B cell (primary cell): ENCODE data around the gene MFAP2. TPM values are rescaled to one million over a fixed set of nuclear protein-coding genes. Genes with fewer than 3 reads are reported as not detected.

Experiments
- ATAC-seq: fragments of 200-7000 bp; cut with Tn5 transposase; one replicate; pipeline ENCODE4 v1.10.0; 2021; ENCODE audit warnings: low read depth, mild to moderate bottlenecking, moderate number of reproducible peaks, moderate library complexity
- CTCF ChIA-PET: fragments of 350-600 bp; sonication (Branson Sonifier 250); formaldehyde crosslinking; loops from one replicate; lab custom pipeline; 2021; ENCODE audit warnings: antibody characterized with exemption, inconsistent platforms; lab: Charles Lee
- POLR2A ChIA-PET: fragments of 350-600 bp; sonication (Branson Sonifier 250); formaldehyde crosslinking; loops from one replicate; lab custom pipeline; 2021; ENCODE audit warnings: antibody characterized with exemption; lab: Charles Lee
- DNase-seq: peaks from one replicate; pipeline ENCODE4 v3.0.0; 2013
- H2AFZ ChIP-seq: 2 replicates; pipeline ENCODE4 v1.6.1; 2012; ENCODE audit warnings: mild to moderate bottlenecking, low read depth, low read length; ENCODE audit not compliant: insufficient read depth, poor library complexity, severe bottlenecking
- H3K27ac ChIP-seq, 2 donors: 1 replicate in 1 of 2; 2 replicates in 1 of 2; pipeline ENCODE4 v1.5.1; 2012 to 2013; ENCODE audit warnings: low read length in 2 of 2, mild to moderate bottlenecking in 2 of 2, moderate library complexity in 1 of 2
- H3K27me3 ChIP-seq, 4 experiments: fragments of 200-600 bp in 1 of 4; sonication (generic) in 1 of 4; replicated peaks in 1 of 4; 1 replicate in 2 of 4; 2 replicates in 2 of 4; pipeline versions ENCODE4 v1.6.1 to v1.7.0; 2013 to 2016; ENCODE audit warnings: low read length in 3 of 4, mild to moderate bottlenecking in 2 of 4, mixed read lengths in 1 of 4, moderate library complexity in 1 of 4; ENCODE audit not compliant: insufficient read depth in 4 of 4, control insufficient read depth in 3 of 4; ENCODE audit errors: control extremely low read depth in 1 of 4
- H3K36me3 ChIP-seq, 2 experiments: replicated peaks in 1 of 2; 1 replicate in 1 of 2; 2 replicates in 1 of 2; pipeline versions ENCODE4 v1.6.1 to v1.7.1; 2013; ENCODE audit warnings: low read length in 1 of 2; ENCODE audit not compliant: insufficient read depth in 2 of 2, control insufficient read depth in 1 of 2; ENCODE audit errors: control extremely low read depth in 1 of 2, extremely low read depth in 1 of 2
- H3K4me1 ChIP-seq, 2 donors: fragments of 200-600 bp in 1 of 2; sonication (generic) in 1 of 2; 1 replicate in 1 of 2; 2 replicates in 1 of 2; pipeline versions ENCODE4 v1.5.1 to v1.6.1; 2013 to 2017; ENCODE audit warnings: low read length in 2 of 2; ENCODE audit not compliant: control insufficient read depth in 2 of 2, insufficient read depth in 2 of 2
- H3K4me2 ChIP-seq: replicated peaks from 2 replicates; pipeline ENCODE3; 2012; ENCODE audit warnings: mild to moderate bottlenecking, low read depth, low read length; ENCODE audit not compliant: poor library complexity, severe bottlenecking
- H3K4me3 ChIP-seq, 5 experiments: fragments of 200-600 bp in 1 of 5; sonication (generic) in 1 of 5; 1 replicate in 3 of 5; 2 replicates in 2 of 5; pipeline versions ENCODE4 v1.5.1 to v1.7.0; 2011 to 2016; ENCODE audit warnings: low read length in 4 of 5, mild to moderate bottlenecking in 4 of 5, low read depth in 2 of 5, control low read depth in 1 of 5, moderate library complexity in 1 of 5; ENCODE audit not compliant: insufficient read depth in 1 of 5; ENCODE audit errors: control extremely low read depth in 1 of 5, extremely low read depth in 1 of 5
- H3K79me2 ChIP-seq: fragments of 200-600 bp; sonication (generic); one replicate; pipeline ENCODE4 v1.6.0; 2016; ENCODE audit warnings: low read length; ENCODE audit not compliant: control insufficient read depth, insufficient read depth
- H3K9ac ChIP-seq: fragments of 200-600 bp; sonication (generic); 2 replicates; pipeline ENCODE4 v1.6.1; 2017; ENCODE audit warnings: mild to moderate bottlenecking, low read length, moderate library complexity
- H3K9me3 ChIP-seq, 3 donors: one replicate each; pipeline versions ENCODE4 v1.6.1 to v1.7.1; 2013; ENCODE audit warnings: low read length in 2 of 3; ENCODE audit not compliant: control insufficient read depth in 2 of 3, insufficient read depth in 1 of 3; ENCODE audit errors: control extremely low read depth in 1 of 3
- H4K20me1 ChIP-seq: 2 replicates; pipeline ENCODE4 v1.6.0; 2012; ENCODE audit warnings: mild to moderate bottlenecking, low read length; ENCODE audit not compliant: insufficient read depth, control insufficient read depth, poor library complexity, severe bottlenecking
- H3K27ac Mint-ChIP-seq: one replicate; pipeline ENCODE4 v1.8.0; 2021; ENCODE audit warnings: mixed read lengths
- H3K27me3 Mint-ChIP-seq: one replicate; pipeline ENCODE4 v1.8.0; 2021; ENCODE audit warnings: mixed read lengths
- H3K4me1 Mint-ChIP-seq: one replicate; pipeline ENCODE4 v1.8.0; 2021; ENCODE audit warnings: mixed read lengths
- H3K4me3 Mint-ChIP-seq: one replicate; pipeline ENCODE4 v1.8.0; 2021; ENCODE audit warnings: mixed read lengths
- H3K9me3 Mint-ChIP-seq: one replicate; pipeline ENCODE4 v1.8.0; 2022; ENCODE audit warnings: mixed read lengths; ENCODE audit not compliant: insufficient read depth
- CTCF ChIP-seq: fragments of 200-600 bp; IDR thresholded peaks from one replicate; pipeline ENCODE4 v1.8.0; 2022; ENCODE audit warnings: antibody characterized with exemption, mild to moderate bottlenecking
- EZH2 ChIP-seq: IDR thresholded peaks from 2 replicates; pipeline ENCODE4 v1.6.1; 2012; ENCODE audit warnings: borderline replicate concordance, low read depth, mild to moderate bottlenecking, moderate library complexity, low read length; ENCODE audit not compliant: insufficient read depth, poor library complexity, severe bottlenecking
- WGBS: methylation state at CpG from one replicate; pipeline ENCODE4 v1.1.5; 2013; ENCODE audit warnings: missing lambda C conversion rate; ENCODE audit not compliant: insufficient coverage; 5-methylcytosine and 5-hydroxymethylcytosine counted together
- intact Hi-C: fragments of 100-400 bp; cut with micrococcal nuclease; formaldehyde crosslinking; loops from one replicate; pipeline ENCODE4 v1.10.0; 2022
- polyA plus RNA-seq: library from polyadenylated mRNA; depleted of rRNA; stranded (reverse); fragments of >200 nt; gene quantifications from 2 replicates; pipeline ENCODE4 v1.2.3, GENCODE V29; 2012
- total RNA-seq, 2 donors: library from RNA; stranded (reverse); fragments of 120-200 nt in 1 of 2; gene quantifications; 1 replicate in 1 of 2; 2 replicates in 1 of 2; pipeline versions ENCODE4 v1.2.3 to v1.2.4, GENCODE V29; 2013 to 2022

The MFAP2 gene
- total and polyA plus RNA-seq, 2 donors (not counting 1 experiment from before 2014, with no cell fraction given), result not detected

- CTCF ChIA-PET, result no interaction called here
- no peak overlapping the region for H2AFZ ChIP-seq
- ATAC-seq, result no peak
These were observed 52.5 kb downstream of the MFAP2 start for GRCh38 chr1:16927711-16928485.

More at GRCh38 chr1:16927711-16928485, 52.5 kb downstream of the MFAP2 start:
- 77% methylated on average over 12 of the region's 13 CpGs for WGBS
- no peak overlapping the region for H3K27ac ChIP-seq
- H3K36me3 ChIP-seq, result no peaks in the 10 kb centered on the region
- H3K27ac Mint-ChIP-seq, result no peak overlapping the region
- no peaks in the 10 kb centered on the region for H3K9me3 ChIP-seq
- no peak overlapping the region for H3K4me3 ChIP-seq
- no peak for DNase-seq
- no peaks in the 10 kb centered on the region for H3K27me3 ChIP-seq
- no peaks in the 10 kb centered on the region for H3K9me3 Mint-ChIP-seq
- peaks cover 35% of the 10 kb centered on the region for H3K79me2 ChIP-seq
- intact Hi-C loops, result no loop called here
- H3K27me3 Mint-ChIP-seq, result no peaks in the 10 kb centered on the region
- H3K4me1 Mint-ChIP-seq, result peaks cover 3% of the 10 kb centered on the region
- H4K20me1 ChIP-seq, result peaks cover 15% of the 10 kb centered on the region
- no peaks in the 10 kb centered on the region for H3K4me1 ChIP-seq
- H3K9ac ChIP-seq, result no peak overlapping the region
- TF ChIP-seq CTCF, result no peak
- no peak for TF ChIP-seq EZH2
- POLR2A ChIA-PET, result no interaction called here
- H3K4me2 ChIP-seq, result no peak overlapping the region
- H3K4me3 Mint-ChIP-seq, result no peak overlapping the region
